H1 (cell line): ENCODE data around the gene MRPL32. TPM values are rescaled to one million over a fixed set of nuclear protein-coding genes. Genes with fewer than 3 reads are reported as not detected.

Experiments
- CTCF ChIA-PET: fragments of 300-600 bp; sonication (Branson Sonifier 250); formaldehyde crosslinking; loops from one replicate; lab custom pipeline; 2021; ENCODE audit not compliant: partially characterized antibody; lab: Charles Lee
- POLR2A ChIA-PET: fragments of 300-600 bp; sonication (Branson Sonifier 250); formaldehyde crosslinking; loops from one replicate; lab custom pipeline; 2021; ENCODE audit warnings: inconsistent platforms; ENCODE audit not compliant: partially characterized antibody; lab: Charles Lee
- DNase-seq, 2 experiments: peaks; one replicate each; pipeline versions ENCODE4 v3.0.0 to v3.0.0-alpha.2; 2010 to 2022; ENCODE audit warnings: low spot score in 2 of 2, low read depth in 1 of 2, mixed read lengths in 1 of 2
- FAIRE-seq: peaks from 2 replicates; lab custom pipeline; 2011; peaks lifted over from hg19 to GRCh38; lab: Jason Lieb, UNC
- H2AFZ ChIP-seq: 2 replicates; pipeline ENCODE4 v1.8.1; 2012; ENCODE audit warnings: low read length, inconsistent platforms
- H2AK5ac ChIP-seq: 2 replicates; pipeline ENCODE4 v1.6.1; 2013; ENCODE audit warnings: low read depth, low read length
- H2BK120ac ChIP-seq: replicated peaks from 2 replicates; pipeline ENCODE3; 2013; ENCODE audit warnings: low read depth, low read length, inconsistent platforms
- H2BK12ac ChIP-seq: 2 replicates; pipeline ENCODE4 v1.6.1; 2013; ENCODE audit warnings: low read depth, low read length
- H2BK15ac ChIP-seq: 2 replicates; pipeline ENCODE4 v1.6.1; 2013; ENCODE audit warnings: low read length
- H2BK20ac ChIP-seq: 2 replicates; pipeline ENCODE4 v1.6.1; 2013; ENCODE audit warnings: low read length
- H2BK5ac ChIP-seq: 2 replicates; pipeline ENCODE4 v1.6.1; 2013; ENCODE audit warnings: low read depth, low read length
- H3K14ac ChIP-seq: 2 replicates; pipeline ENCODE4 v1.6.1; 2013; ENCODE audit warnings: inconsistent platforms; ENCODE audit not compliant: insufficient read length
- H3K18ac ChIP-seq: 2 replicates; pipeline ENCODE4 v1.6.1; 2013; ENCODE audit warnings: low read length; ENCODE audit errors: extremely low read depth
- H3K23ac ChIP-seq: 2 replicates; pipeline ENCODE4 v1.6.1; 2013; ENCODE audit warnings: inconsistent platforms; ENCODE audit not compliant: insufficient read length
- H3K23me2 ChIP-seq: 2 replicates; pipeline ENCODE4 v1.6.1; 2013; ENCODE audit warnings: low read depth, low read length
- H3K27ac ChIP-seq: 2 replicates; pipeline ENCODE4 v1.6.1; 2011; ENCODE audit warnings: low read depth, low read length, inconsistent platforms
- H3K27me3 ChIP-seq, 4 experiments: replicated peaks in 1 of 4; 1 replicate in 1 of 4; 2 replicates in 3 of 4; pipeline versions ENCODE4 v1.6.1 to v1.8.1; 2011 to 2013; ENCODE audit warnings: low read length in 3 of 4, mild to moderate bottlenecking in 3 of 4, inconsistent platforms in 2 of 4, mixed read lengths in 2 of 4, moderate library complexity in 1 of 4; ENCODE audit not compliant: control insufficient read depth in 3 of 4, insufficient read depth in 3 of 4; ENCODE audit errors: extremely low read depth in 1 of 4
- H3K36me3 ChIP-seq, 4 experiments: 2 replicates each; pipeline versions ENCODE4 v1.6.1 to v1.8.1; 2011 to 2013; ENCODE audit warnings: mild to moderate bottlenecking in 4 of 4, low read length in 3 of 4, moderate library complexity in 2 of 4, control low read depth in 1 of 4, inconsistent platforms in 1 of 4; ENCODE audit not compliant: insufficient read depth in 4 of 4, control insufficient read depth in 2 of 4
- H3K4ac ChIP-seq: replicated peaks from 2 replicates; pipeline ENCODE3; 2013; ENCODE audit warnings: low read length, low read depth, mixed read lengths, inconsistent platforms; ENCODE audit not compliant: insufficient read length
- H3K4me1 ChIP-seq, 4 experiments: replicated peaks in 1 of 4; 1 replicate in 1 of 4; 2 replicates in 3 of 4; pipeline versions ENCODE4 v1.6.1 to v1.8.1; 2011 to 2013; ENCODE audit warnings: low read length in 3 of 4, inconsistent platforms in 2 of 4, mixed read lengths in 1 of 4; ENCODE audit not compliant: insufficient read depth in 4 of 4, control insufficient read depth in 3 of 4
- H3K4me2 ChIP-seq, 2 experiments: 2 replicates each; pipeline versions ENCODE4 v1.6.1 to v1.8.1; 2011 to 2013; ENCODE audit warnings: low read depth in 2 of 2, low read length in 2 of 2, control low read depth in 1 of 2, inconsistent platforms in 1 of 2, mild to moderate bottlenecking in 1 of 2; ENCODE audit not compliant: insufficient read depth in 1 of 2
- H3K4me3 ChIP-seq, 4 experiments: fragments of 200-600, 300-600 bp in 1 of 4; sonication (generic), shearing (Covaris generic), sonication (Bioruptor Twin) in 1 of 4; 2 replicates each; pipeline versions ENCODE4 v1.5.1 to v1.8.1; 2011 to 2016; ENCODE audit warnings: low read length in 4 of 4, low read depth in 3 of 4, control low read depth in 2 of 4, inconsistent platforms in 2 of 4, mild to moderate bottlenecking in 2 of 4, mixed read lengths in 1 of 4, moderate library complexity in 1 of 4; ENCODE audit not compliant: insufficient read depth in 2 of 4; ENCODE audit errors: extremely low read depth in 1 of 4
- H3K56ac ChIP-seq: replicated peaks from 2 replicates; pipeline ENCODE3; 2013; ENCODE audit warnings: low read depth, mild to moderate bottlenecking, mixed read lengths, low read length, inconsistent platforms; ENCODE audit not compliant: insufficient read length
- H3K79me1 ChIP-seq: 2 replicates; pipeline ENCODE4 v1.6.1; 2013; ENCODE audit warnings: low read depth, low read length, control low read depth
- H3K79me2 ChIP-seq, 2 experiments: 2 replicates each; pipeline versions ENCODE4 v1.6.1 to v1.8.1; 2012 to 2013; ENCODE audit warnings: low read length in 2 of 2, mild to moderate bottlenecking in 2 of 2, inconsistent platforms in 1 of 2; ENCODE audit not compliant: insufficient read depth in 2 of 2, control insufficient read depth in 1 of 2
- H3K9ac ChIP-seq, 4 experiments: replicated peaks in 1 of 4; 1 replicate in 1 of 4; 2 replicates in 3 of 4; pipeline versions ENCODE4 v1.6.1 to v1.8.1; 2011 to 2013; ENCODE audit warnings: low read depth in 3 of 4, low read length in 3 of 4, control low read depth in 2 of 4, mild to moderate bottlenecking in 2 of 4, moderate library complexity in 2 of 4, inconsistent platforms in 1 of 4; ENCODE audit errors: extremely low read depth in 1 of 4
- H3K9me3 ChIP-seq, 2 experiments: 2 replicates each; pipeline versions ENCODE4 v1.6.1 to v1.8.1; 2012 to 2013; ENCODE audit warnings: mild to moderate bottlenecking in 2 of 2, moderate library complexity in 2 of 2, control low read depth in 1 of 2, inconsistent platforms in 1 of 2, low read depth in 1 of 2, low read length in 1 of 2, mixed read lengths in 1 of 2; ENCODE audit not compliant: insufficient read depth in 2 of 2
- H4K20me1 ChIP-seq, 2 experiments: replicated peaks in 1 of 2; 2 replicates each; pipeline versions ENCODE3 to v1.8.1; 2011 to 2013; ENCODE audit warnings: inconsistent platforms in 2 of 2, low read length in 2 of 2, mild to moderate bottlenecking in 1 of 2; ENCODE audit not compliant: insufficient read depth in 2 of 2, control insufficient read depth in 1 of 2
- H4K5ac ChIP-seq: 2 replicates; pipeline ENCODE4 v1.6.1; 2013; ENCODE audit warnings: low read length, low read depth, mixed read lengths, inconsistent platforms; ENCODE audit not compliant: insufficient read length
- H4K8ac ChIP-seq: 2 replicates; pipeline ENCODE4 v1.8.0; 2013; ENCODE audit warnings: mild to moderate bottlenecking, moderate library complexity, low read length, inconsistent platforms; ENCODE audit not compliant: insufficient read depth; ENCODE audit errors: extremely low read depth
- H4K91ac ChIP-seq: replicated peaks from 2 replicates; pipeline ENCODE3; 2013; ENCODE audit warnings: low read length, mixed read lengths, inconsistent platforms; ENCODE audit not compliant: insufficient read length
- CEBPB ChIP-seq: IDR thresholded peaks from 2 replicates; pipeline ENCODE4 v1.6.1; 2012; ENCODE audit warnings: low read depth, low read length
- CHD2 ChIP-seq: IDR thresholded peaks from 2 replicates; pipeline ENCODE4 v1.6.1; 2012; ENCODE audit warnings: low read length, improper control_type of control experiment
- NANOG ChIP-seq: IDR thresholded peaks from 2 replicates; pipeline ENCODE4 v1.6.1; 2011; ENCODE audit warnings: low read length, low read depth, mild to moderate bottlenecking, inconsistent platforms; ENCODE audit not compliant: insufficient read depth, poor library complexity, severe bottlenecking
- polyA plus RNA-seq, 7 experiments: library from polyadenylated mRNA; depleted of rRNA in 3 of 7; stranded (reverse) in 5 of 7; unstranded in 2 of 7; fragments of >200 nt in 5 of 7; fragments of 200-250 nt in 2 of 7; gene quantifications; 1 replicate in 5 of 7; 2 replicates in 1 of 7; 4 replicates in 1 of 7; pipeline versions ENCODE4 v1.2.1 to v1.2.3, GENCODE V29; 2011 to 2013; ENCODE audit warnings: missing spikeins in 2 of 7, mixed read lengths in 2 of 7
- total RNA-seq: library from RNA; stranded (reverse); fragmentation: NEBNext Ultra II Directional; extraction: Animal tissue kit (Norgen Biotek cat#: 25700); gene quantifications from 2 replicates; pipeline ENCODE4 v1.2.1, GENCODE V29; 2021

MRPL32 gene
- total and polyA plus RNA-seq, 2 of the 8 experiments (the other 6 are each of a cell fraction or from before 2014, with no cell fraction given): 50.9 to 97.2 TPM

- no peak overlapping the region for H2BK120ac ChIP-seq
- H4K91ac ChIP-seq: no peak overlapping the region
- H3K23ac ChIP-seq: no peak overlapping the region
- H3K23me2 ChIP-seq: peaks cover under 1% of the 10 kb centered on the region; the same call in 1 of the 2 replicates
- H2AK5ac ChIP-seq: no peak overlapping the region
- H3K18ac ChIP-seq: no peak overlapping the region
- H3K27me3 ChIP-seq: no peaks in the 10 kb centered on the region
- H4K5ac ChIP-seq: no peak overlapping the region
- no peak overlapping the region for H3K14ac ChIP-seq
- POLR2A ChIA-PET: no interaction called here
- no peak overlapping the region for H3K27ac ChIP-seq
- no peak overlapping the region for H2BK5ac ChIP-seq
- H3K4me3 ChIP-seq: no peak overlapping the region
- FAIRE-seq: no peak
- no peak overlapping the region for H3K4ac ChIP-seq
- TF ChIP-seq CEBPB (no peak), CHD2 (no peak), NANOG (no peak)
- no peaks in the 10 kb centered on the region for H3K79me1 ChIP-seq
- no peak overlapping the region for H2BK12ac ChIP-seq
- peaks cover 12 to 27% of the 10 kb centered on the region in 2 experiments; a peak in 3 of 4 replicates for H3K9me3 ChIP-seq
- CTCF ChIA-PET: interaction anchor here (2.1 kb wide), 1 partner anchor 15 kb away, joined by 6 read pairs; no protein-coding TSS in a partner anchor
- no peak for DNase-seq
- no peak overlapping the region for H2AFZ ChIP-seq
- no peak overlapping the region for H2BK20ac ChIP-seq
- H4K20me1 ChIP-seq: no peaks in the 10 kb centered on the region
- no peak overlapping the region for H3K4me2 ChIP-seq
- no peak overlapping the region for H4K8ac ChIP-seq
- no peaks in the 10 kb centered on the region for H3K4me1 ChIP-seq
- H3K79me2 ChIP-seq: no peaks in the 10 kb centered on the region
- no peaks in the 10 kb centered on the region; a peak in 1 of 8 replicates for H3K36me3 ChIP-seq
- no peak overlapping the region for H2BK15ac ChIP-seq
- H3K9ac ChIP-seq: no peak overlapping the region
- no peak overlapping the region for H3K56ac ChIP-seq
Observed at GRCh38 chr7:42956062-42956461, 23.9 kb downstream of the MRPL32 start.
